AG08395 (cell line): ENCODE data around the gene RRP7A.
A peak's percentile ranks its signal among the peaks of the same experiment; 100 is the strongest.
"Not testable (repeated sequence)": the region's sequence is repeated elsewhere in the genome, so short reads cannot be mapped to it uniquely, and the experiment has no call there.

Experiments
- DNase-seq: peaks from one replicate; pipeline ENCODE4 v3.0.0; 2012; ENCODE audit warnings: mixed read lengths, low spot score

Gene RRP7A

GRCh38 chr22:42495533-42496141 lies 24.0 kb downstream of the RRP7A start:
- not testable (repeated sequence) for DNase-seq

- no peak for DNase-seq
Measured at GRCh38 chr22:42493393-42493792, 26.2 kb downstream of the RRP7A start.

- DNase-seq: no peak
Measured at GRCh38 chr22:42492323-42492690, 27.3 kb downstream of the RRP7A start.

GRCh38 chr22:42490243-42490832 lies 29.3 kb downstream of the RRP7A start:
- DNase-seq: no peak

- no peak for DNase-seq
Measured at GRCh38 chr22:42489000-42489399, 30.6 kb downstream of the RRP7A start.

GRCh38 chr22:42484506-42484905 lies 35.1 kb downstream of the RRP7A start:
- DNase-seq: no peak

- not testable (repeated sequence) for DNase-seq
Measured at GRCh38 chr22:42483610-42484223, 35.9 kb downstream of the RRP7A start.

GRCh38 chr22:42475122-42475521 lies 44.5 kb downstream of the RRP7A start:
- DNase-seq: no peak

- peak; percentile 71 for DNase-seq
Measured at GRCh38 chr22:42473484-42474193, 46.0 kb downstream of the RRP7A start.

- DNase-seq: no peak
Measured at GRCh38 chr22:42472671-42473070, 46.9 kb downstream of the RRP7A start.

GRCh38 chr22:42471441-42471840 lies 48.2 kb downstream of the RRP7A start:
- DNase-seq: no peak

- no peak for DNase-seq
Measured at GRCh38 chr22:42470366-42471082, 49.1 kb downstream of the RRP7A start.

GRCh38 chr22:42468841-42469240 lies 50.8 kb downstream of the RRP7A start:
- DNase-seq: peak; percentile 25

- DNase-seq: no peak
Measured at GRCh38 chr22:42462016-42462415, 57.6 kb downstream of the RRP7A start.

- no peak for DNase-seq
Measured at GRCh38 chr22:42461511-42461910, 58.1 kb downstream of the RRP7A start.
